NT2/D1 (cell line): ENCODE results near the gene ALG13.

Experiments
- SUZ12 ChIP-seq: IDR thresholded peaks from 2 replicates; pipeline ENCODE4 v1.6.1; 2011; ENCODE audit not compliant: insufficient read length, insufficient read depth; ENCODE audit errors: extremely low read depth
- YY1 ChIP-seq: IDR thresholded peaks from 2 replicates; pipeline ENCODE4 v1.6.1; 2011; ENCODE audit not compliant: insufficient read length, insufficient read depth

DNA sequence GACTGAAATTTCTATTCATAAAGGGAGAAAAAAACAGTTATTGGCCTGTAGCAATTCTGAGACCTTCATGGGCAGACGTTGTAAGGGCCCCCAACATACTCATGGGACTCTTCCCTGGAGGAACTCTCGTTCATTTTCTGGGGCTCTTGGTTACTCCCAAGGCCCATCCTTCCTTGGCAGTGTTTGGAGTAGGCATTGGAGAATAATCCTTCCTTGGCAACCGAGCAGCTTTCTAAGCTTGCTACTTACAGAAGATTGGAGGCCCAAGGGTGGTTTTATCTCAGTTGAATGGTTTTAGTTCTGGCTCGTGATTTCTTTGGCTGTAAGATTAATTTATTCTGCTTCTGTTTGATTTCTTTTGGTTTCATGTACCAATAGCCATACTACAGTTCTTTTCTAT, 50.4 kb downstream of the ALG13 start:
- no peak for TF ChIP-seq YY1
- no peak for TF ChIP-seq SUZ12
